Natural killer cell (primary cell): ENCODE results near the gene PLCB1. TPM values are rescaled to one million over a fixed set of nuclear protein-coding genes. Genes with fewer than 3 reads are reported as not detected.
"Not testable (repeated sequence)": the region's sequence is repeated elsewhere in the genome, so short reads cannot be mapped to it uniquely, and the experiment has no call there.

Experiments
- ATAC-seq, 3 donors: fragments of 150-1000 bp in 2 of 3; fragments of 200-7000 bp in 1 of 3; cut with Tn5 transposase; 1 replicate in 1 of 3; 2 replicates in 2 of 3; pipeline ENCODE4 v1.10.0; 2021; ENCODE audit warnings: mild to moderate bottlenecking in 2 of 3, moderate library complexity in 2 of 3
- DNase-seq, 2 donors: peaks; one replicate each; pipeline versions ENCODE4 v3.0.0 to v3.0.0-alpha.2; 2013 to 2021; ENCODE audit warnings: mixed read lengths in 1 of 2
- H3K27ac ChIP-seq: one replicate; pipeline ENCODE4 v1.5.1; 2013; ENCODE audit warnings: mild to moderate bottlenecking, low read length
- H3K27me3 ChIP-seq: one replicate; pipeline ENCODE4 v1.6.1; 2013; ENCODE audit warnings: low read length; ENCODE audit not compliant: control insufficient read depth, insufficient read depth
- H3K36me3 ChIP-seq: one replicate; pipeline ENCODE4 v1.6.1; 2013; ENCODE audit warnings: low read length; ENCODE audit not compliant: control insufficient read depth, insufficient read depth
- H3K4me1 ChIP-seq: one replicate; pipeline ENCODE4 v1.6.1; 2013; ENCODE audit warnings: low read length; ENCODE audit not compliant: control insufficient read depth, insufficient read depth
- H3K4me3 ChIP-seq: one replicate; pipeline ENCODE4 v1.5.1; 2013; ENCODE audit warnings: low read length
- H3K9me3 ChIP-seq: one replicate; pipeline ENCODE4 v1.6.1; 2013; ENCODE audit warnings: low read length; ENCODE audit not compliant: control insufficient read depth, insufficient read depth
- H3K27ac Mint-ChIP-seq, 2 donors: one replicate each; pipeline ENCODE4 v1.8.0; 2022; ENCODE audit warnings: mild to moderate bottlenecking in 2 of 2, mixed read lengths in 2 of 2, moderate library complexity in 1 of 2
- H3K27me3 Mint-ChIP-seq, 2 donors: one replicate each; pipeline ENCODE4 v1.8.0; 2022; ENCODE audit warnings: low read depth in 2 of 2, mixed read lengths in 2 of 2
- H3K36me3 Mint-ChIP-seq: one replicate; pipeline ENCODE4 v1.8.0; 2022; ENCODE audit warnings: mixed read lengths
- H3K4me1 Mint-ChIP-seq, 2 donors: one replicate each; pipeline ENCODE4 v1.8.0; 2022; ENCODE audit warnings: mixed read lengths in 2 of 2
- H3K4me3 Mint-ChIP-seq: one replicate; pipeline ENCODE4 v1.8.0; 2022; ENCODE audit warnings: mild to moderate bottlenecking, moderate library complexity, mixed read lengths
- H3K9me3 Mint-ChIP-seq, 2 donors: one replicate each; pipeline ENCODE4 v1.8.0; 2022; ENCODE audit warnings: mixed read lengths in 2 of 2
- WGBS: methylation state at CpG from one replicate; pipeline ENCODE4 v1.1.7; 2013; ENCODE audit warnings: missing lambda C conversion rate; ENCODE audit not compliant: insufficient coverage; 5-methylcytosine and 5-hydroxymethylcytosine counted together
- intact Hi-C: fragments of 100-400 bp; cut with micrococcal nuclease; formaldehyde crosslinking; loops from one replicate; pipeline ENCODE4 v1.14.2; 2022
- total RNA-seq, 4 donors: library from RNA; stranded (reverse); fragments of 120-200 nt in 1 of 4; gene quantifications; one replicate each; pipeline versions ENCODE4 v1.2.3 to v1.2.4, GENCODE V29; 2013 to 2022
- TF ChIP-seq, protein P1 (sequence below): fragments of 200-600 bp; IDR thresholded peaks from one replicate; pipeline ENCODE4 v1.8.0; 2022; ENCODE audit warnings: antibody characterized with exemption

PLCB1 gene
- total RNA-seq, 3 donors from 2014 or later (not counting 1 experiment from before 2014, with no cell fraction given), result 48.7 to 66.2 (median 57.7) TPM

DNA sequence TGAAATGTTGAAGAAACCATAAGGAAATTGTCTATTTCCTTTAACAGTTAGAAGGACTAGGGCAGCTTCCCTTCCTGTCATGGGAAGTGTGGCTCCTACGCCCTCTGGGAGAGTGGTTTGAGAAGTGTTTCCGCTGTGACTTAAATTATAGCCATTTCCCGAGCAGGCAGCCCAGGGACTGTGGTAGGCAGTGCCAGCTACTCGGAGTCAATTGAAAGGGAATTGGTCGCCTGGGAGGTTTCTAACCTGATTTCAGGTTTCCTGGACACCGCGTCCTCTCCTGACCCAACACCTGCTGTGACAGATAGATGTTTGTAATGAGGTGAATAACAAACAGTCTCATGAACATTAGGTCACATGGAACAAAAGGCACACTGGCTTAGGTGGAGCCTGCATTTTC is 680.8 kb downstream of the PLCB1 start:
- ATAC-seq, result no peak
- no peak overlapping the region for H3K27ac Mint-ChIP-seq
- H3K4me1 ChIP-seq, result no peaks in the 10 kb centered on the region
- no peaks in the 10 kb centered on the region for H3K9me3 ChIP-seq
- no peaks in the 10 kb centered on the region for H3K9me3 Mint-ChIP-seq
- TF ChIP-seq, protein P1, sequence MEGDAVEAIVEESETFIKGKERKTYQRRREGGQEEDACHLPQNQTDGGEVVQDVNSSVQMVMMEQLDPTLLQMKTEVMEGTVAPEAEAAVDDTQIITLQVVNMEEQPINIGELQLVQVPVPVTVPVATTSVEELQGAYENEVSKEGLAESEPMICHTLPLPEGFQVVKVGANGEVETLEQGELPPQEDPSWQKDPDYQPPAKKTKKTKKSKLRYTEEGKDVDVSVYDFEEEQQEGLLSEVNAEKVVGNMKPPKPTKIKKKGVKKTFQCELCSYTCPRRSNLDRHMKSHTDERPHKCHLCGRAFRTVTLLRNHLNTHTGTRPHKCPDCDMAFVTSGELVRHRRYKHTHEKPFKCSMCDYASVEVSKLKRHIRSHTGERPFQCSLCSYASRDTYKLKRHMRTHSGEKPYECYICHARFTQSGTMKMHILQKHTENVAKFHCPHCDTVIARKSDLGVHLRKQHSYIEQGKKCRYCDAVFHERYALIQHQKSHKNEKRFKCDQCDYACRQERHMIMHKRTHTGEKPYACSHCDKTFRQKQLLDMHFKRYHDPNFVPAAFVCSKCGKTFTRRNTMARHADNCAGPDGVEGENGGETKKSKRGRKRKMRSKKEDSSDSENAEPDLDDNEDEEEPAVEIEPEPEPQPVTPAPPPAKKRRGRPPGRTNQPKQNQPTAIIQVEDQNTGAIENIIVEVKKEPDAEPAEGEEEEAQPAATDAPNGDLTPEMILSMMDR, result no peak
- no peak overlapping the region for H3K4me3 ChIP-seq
- intact Hi-C loops, result no loop called here
- H3K36me3 Mint-ChIP-seq, result no peaks in the 10 kb centered on the region
- H3K27me3 ChIP-seq, result no peaks in the 10 kb centered on the region
- H3K27ac ChIP-seq, result no peak overlapping the region
- no peaks in the 10 kb centered on the region for H3K27me3 Mint-ChIP-seq
- no peaks in the 10 kb centered on the region for H3K36me3 ChIP-seq
- WGBS, result 55% methylated on average over 7 of the region's 7 CpGs
- H3K4me1 Mint-ChIP-seq, result peaks cover 14 to 19% of the 10 kb centered on the region in 2 donors
- DNase-seq, result no peak
- no peak overlapping the region for H3K4me3 Mint-ChIP-seq

DNA sequence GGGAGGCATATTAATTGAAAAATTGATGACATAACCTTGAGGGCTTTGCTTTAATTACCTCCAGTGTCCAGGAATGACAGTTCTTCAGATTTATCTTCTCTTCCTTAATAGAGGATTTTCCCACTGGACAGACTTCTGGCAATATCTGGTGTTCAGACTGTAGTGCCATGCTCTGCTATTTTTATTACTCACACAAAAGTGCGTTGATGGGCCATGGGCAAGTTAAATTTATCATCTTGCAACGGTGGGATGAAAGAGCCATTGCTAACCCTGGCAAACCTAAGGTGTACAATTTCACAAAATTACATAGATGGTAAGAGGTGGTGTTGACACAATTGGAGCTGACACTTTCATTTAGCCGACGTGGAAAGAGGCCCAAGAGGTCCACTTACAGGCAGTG is 683.1 kb downstream of the PLCB1 start:
- DNase-seq, result no peak
- intact Hi-C loops, result no loop called here

DNA sequence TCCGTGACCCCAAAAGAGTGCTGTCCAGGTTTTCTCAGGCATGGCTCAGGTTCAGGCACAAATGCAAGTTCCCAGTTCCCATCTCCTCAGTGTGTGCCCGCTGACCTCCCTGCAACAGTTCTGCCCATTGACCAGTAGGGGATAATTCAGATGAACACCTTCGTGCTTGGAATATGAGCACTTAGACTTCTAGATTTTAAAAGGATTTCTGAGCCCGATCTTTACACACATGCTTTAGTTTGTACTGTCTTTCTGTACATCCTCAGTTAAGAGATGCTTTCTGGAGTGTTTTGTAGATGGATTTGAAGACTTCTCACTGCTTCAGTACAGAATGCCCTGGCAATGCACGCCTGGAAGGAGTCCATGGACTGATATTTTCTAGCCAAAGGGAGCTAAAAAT is 697.2 kb downstream of the PLCB1 start:
- H3K9me3 ChIP-seq, result no peaks in the 10 kb centered on the region
- Mint-ChIP-seq H3K27ac (no peak overlapping the region), H3K4me1 (peaks cover 0 to 13% of the 10 kb centered on the region in 2 donors), H3K9me3 (no peaks in the 10 kb centered on the region), H3K4me3 (no peak overlapping the region), H3K27me3 (no peaks in the 10 kb centered on the region), H3K36me3 (peaks cover 7% of the 10 kb centered on the region)
- no peaks in the 10 kb centered on the region for H3K4me1 ChIP-seq
- WGBS, result 96% methylated on average over 5 of the region's 5 CpGs
- H3K4me3 ChIP-seq, result no peak overlapping the region
- intact Hi-C loops, result no loop called here
- no peak overlapping the region for H3K27ac ChIP-seq
- no peaks in the 10 kb centered on the region for H3K27me3 ChIP-seq
- ATAC-seq, result no peak
- no peak for DNase-seq
- TF ChIP-seq, protein P1, result no peak
- H3K36me3 ChIP-seq, result no peaks in the 10 kb centered on the region

More for the DNA sequence above, 683.1 kb downstream of the PLCB1 start:
- H3K9me3 Mint-ChIP-seq, result no peaks in the 10 kb centered on the region
- Histone ChIP-seq H3K4me1 (no peaks in the 10 kb centered on the region), H3K9me3 (no peaks in the 10 kb centered on the region), H3K27me3 (no peaks in the 10 kb centered on the region), H3K36me3 (no peaks in the 10 kb centered on the region), H3K4me3 (no peak overlapping the region), H3K27ac (no peak overlapping the region)
- no peak overlapping the region for H3K27ac Mint-ChIP-seq
- H3K27me3 Mint-ChIP-seq, result no peaks in the 10 kb centered on the region
- no peak for ATAC-seq
- TF ChIP-seq, protein P1, result no peak
- H3K4me1 Mint-ChIP-seq, result peaks cover 14 to 19% of the 10 kb centered on the region in 2 donors
- H3K4me3 Mint-ChIP-seq, result no peak overlapping the region
- H3K36me3 Mint-ChIP-seq, result no peaks in the 10 kb centered on the region
- WGBS, result 95% methylated on average over 4 of the region's 4 CpGs

- H3K27me3 ChIP-seq, DNase-seq, H3K9me3 Mint-ChIP-seq, intact Hi-C loops, H3K4me3 ChIP-seq, H3K9me3 ChIP-seq, H3K27ac ChIP-seq, ATAC-seq, H3K27me3 Mint-ChIP-seq, H3K36me3 Mint-ChIP-seq, H3K27ac Mint-ChIP-seq, H3K4me1 ChIP-seq, H3K36me3 ChIP-seq, H3K4me3 Mint-ChIP-seq: not testable (repeated sequence)
- H3K4me1 Mint-ChIP-seq, result peaks cover 0 to 19% of the 10 kb centered on the region in 2 donors
- 80% methylated on average over 1 of the region's 3 CpGs for WGBS
These were observed 702.2 kb downstream of the PLCB1 start for GRCh38 chr20:8834294-8834693.
